DMS114 treated with DMSO at 0.1 percent for 48 hours (cell line): Measurements from ENCODE around the gene MYH6.

Experiments
- DNase-seq: peaks from one replicate; lab custom pipeline; 2025; ENCODE audit not compliant: unreplicated experiment; lab: John Stamatoyannopoulos, UW

MYH6 gene

GRCh38 chr14:23379366-23380196 is 28.5 kb downstream of the MYH6 start:
- DNase-seq = peak; percentile 10

GRCh38 chr14:23378612-23379220 is 29.4 kb downstream of the MYH6 start:
- DNase-seq = no peak

GRCh38 chr14:23377573-23378563 is 30.2 kb downstream of the MYH6 start:
- DNase-seq = no peak

- DNase-seq = no peak
These were observed 30.9 kb downstream of the MYH6 start for GRCh38 chr14:23377198-23377550.

GRCh38 chr14:23376482-23377197 is 31.4 kb downstream of the MYH6 start, which contains the start of gene CMTM5:
TSS of gene CMTM5 (plus strand) at chr14:23377046. CDS start at chr14:23377252, 206 bp downstream.
- DNase-seq = no peak

GRCh38 chr14:23375527-23376251 is 32.4 kb downstream of the MYH6 start:
- no peak for DNase-seq

- DNase-seq = no peak
These were observed 35.0 kb downstream of the MYH6 start for GRCh38 chr14:23373041-23373440.

GRCh38 chr14:23372509-23372908 is 35.6 kb downstream of the MYH6 start, which contains the start of gene IL25:
TSS of gene IL25 (plus strand) at chr14:23372809.
- DNase-seq = no peak

GRCh38 chr14:23371865-23372264 is 36.2 kb downstream of the MYH6 start:
- DNase-seq = no peak

GRCh38 chr14:23370221-23370620 is 37.9 kb downstream of the MYH6 start:
- no peak for DNase-seq

- DNase-seq = no peak
These were observed 41.6 kb downstream of the MYH6 start for GRCh38 chr14:23366426-23366921.

- DNase-seq = no peak
These were observed 42.2 kb downstream of the MYH6 start for GRCh38 chr14:23365732-23366425.

- DNase-seq = no peak
These were observed 42.9 kb downstream of the MYH6 start, which contains the start of gene EFS for GRCh38 chr14:23365036-23365731. TSS of gene EFS (minus strand) at chr14:23365172. CDS start at chr14:23365025, 147 bp downstream.

- DNase-seq = no peak
These were observed 43.7 kb downstream of the MYH6 start for GRCh38 chr14:23364164-23365035.

GRCh38 chr14:23362200-23362599 is 45.9 kb downstream of the MYH6 start:
- DNase-seq = no peak

GRCh38 chr14:23361763-23362162 is 46.3 kb downstream of the MYH6 start:
- no peak for DNase-seq

GRCh38 chr14:23361320-23361719 is 46.8 kb downstream of the MYH6 start:
- no peak for DNase-seq
